Measurements from ENCODE around the gene NOP9. TPM values are rescaled to one million over a fixed set of nuclear protein-coding genes. Genes with fewer than 3 reads are reported as not detected.

The NOP9 gene
- total RNA-seq, 1 donor from 2014 or later: 14.8 TPM

DNA sequence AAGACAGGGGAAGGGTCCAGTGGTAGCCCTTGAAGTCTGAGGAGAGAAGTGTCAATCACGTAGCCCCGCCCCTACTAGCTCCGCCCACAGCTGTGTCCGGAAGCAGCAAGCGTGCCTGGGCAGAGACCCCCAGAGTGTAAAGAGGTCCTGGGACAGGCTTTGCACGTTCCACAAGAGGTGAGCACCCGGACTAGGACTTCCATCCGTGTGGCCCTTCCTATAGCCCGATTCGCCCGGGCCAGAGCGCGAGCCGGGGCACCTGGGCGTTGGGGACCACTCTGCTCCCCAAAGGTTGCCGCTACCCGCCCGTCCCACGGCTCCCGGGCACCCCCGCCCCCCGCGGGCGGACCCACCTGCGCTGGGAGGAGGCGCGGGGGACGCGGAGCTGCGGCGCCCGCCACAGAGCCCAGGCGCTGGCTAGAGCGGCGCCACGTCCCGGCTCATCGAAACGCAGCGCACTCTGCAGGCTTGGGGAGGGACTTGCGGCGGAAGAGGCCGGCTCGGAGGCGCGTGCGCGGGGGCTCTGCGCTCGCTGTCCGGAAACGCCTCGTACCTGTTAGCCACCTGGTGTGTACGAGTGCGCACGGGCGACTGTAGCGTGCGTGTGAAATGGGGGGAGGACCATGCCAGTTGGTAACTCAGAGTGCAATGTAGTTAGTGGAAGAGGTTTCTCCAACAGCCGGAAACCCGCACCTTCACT is 28.4 kb upstream of the NOP9 start, which contains the start of gene RABGGTA:
TSS of gene RABGGTA (minus strand) at position 464 of the 700 bp plus-strand sequence. CDS start 482 bp downstream, outside the sequence.
- Histone ChIP-seq H3K27me3 (no peaks in the 10 kb centered on the region), H3K9ac (peak within 1 kb of the TSS; percentile 68), H3K4me1 (peaks cover 6% of the 10 kb centered on the region), H3K36me3 (no peaks in the 10 kb centered on the region), H3K27ac (peak within 1 kb of the TSS; percentile 79), H4K20me1 (ENCODE audit: low read depth) (no peaks in the 10 kb centered on the region), H3K9me3 (ENCODE audit: low read depth) (no peaks in the 10 kb centered on the region), H2AFZ (replicated peaks) (peak within 1 kb of the TSS; percentile 91), H3F3A (ENCODE audit: low read depth) (peaks cover 10% of the 10 kb centered on the region), H3K4me3 (peak within 1 kb of the TSS; percentile 86), H3K4me2 (peak within 1 kb of the TSS; percentile 82), H3K79me2 (ENCODE audit: low read depth) (peaks cover 8% of the 10 kb centered on the region)
- peak; percentile 96 for DNase-seq (ENCODE audit: low spot score)
- TF ChIP-seq, protein P1, sequence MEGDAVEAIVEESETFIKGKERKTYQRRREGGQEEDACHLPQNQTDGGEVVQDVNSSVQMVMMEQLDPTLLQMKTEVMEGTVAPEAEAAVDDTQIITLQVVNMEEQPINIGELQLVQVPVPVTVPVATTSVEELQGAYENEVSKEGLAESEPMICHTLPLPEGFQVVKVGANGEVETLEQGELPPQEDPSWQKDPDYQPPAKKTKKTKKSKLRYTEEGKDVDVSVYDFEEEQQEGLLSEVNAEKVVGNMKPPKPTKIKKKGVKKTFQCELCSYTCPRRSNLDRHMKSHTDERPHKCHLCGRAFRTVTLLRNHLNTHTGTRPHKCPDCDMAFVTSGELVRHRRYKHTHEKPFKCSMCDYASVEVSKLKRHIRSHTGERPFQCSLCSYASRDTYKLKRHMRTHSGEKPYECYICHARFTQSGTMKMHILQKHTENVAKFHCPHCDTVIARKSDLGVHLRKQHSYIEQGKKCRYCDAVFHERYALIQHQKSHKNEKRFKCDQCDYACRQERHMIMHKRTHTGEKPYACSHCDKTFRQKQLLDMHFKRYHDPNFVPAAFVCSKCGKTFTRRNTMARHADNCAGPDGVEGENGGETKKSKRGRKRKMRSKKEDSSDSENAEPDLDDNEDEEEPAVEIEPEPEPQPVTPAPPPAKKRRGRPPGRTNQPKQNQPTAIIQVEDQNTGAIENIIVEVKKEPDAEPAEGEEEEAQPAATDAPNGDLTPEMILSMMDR (IDR thresholded peaks at IDR 0.05): peak; percentile 78
- TF ChIP-seq EZH2phosphoT487 (IDR thresholded peaks at IDR 0.05): no peak
- peak within 1 kb of the TSS; percentile 90 for H3K27ac Mint-ChIP-seq
- H3K9me3 Mint-ChIP-seq: no peaks in the 10 kb centered on the region
- H3K27me3 Mint-ChIP-seq (ENCODE audit: insufficient read depth, low read depth): peaks cover 8% of the 10 kb centered on the region
- peaks cover 15% of the 10 kb centered on the region for H3K4me1 Mint-ChIP-seq
- peak within 1 kb of the TSS; percentile 91 for H3K4me3 Mint-ChIP-seq
- peaks cover 2% of the 10 kb centered on the region for H3K36me3 Mint-ChIP-seq

DNA sequence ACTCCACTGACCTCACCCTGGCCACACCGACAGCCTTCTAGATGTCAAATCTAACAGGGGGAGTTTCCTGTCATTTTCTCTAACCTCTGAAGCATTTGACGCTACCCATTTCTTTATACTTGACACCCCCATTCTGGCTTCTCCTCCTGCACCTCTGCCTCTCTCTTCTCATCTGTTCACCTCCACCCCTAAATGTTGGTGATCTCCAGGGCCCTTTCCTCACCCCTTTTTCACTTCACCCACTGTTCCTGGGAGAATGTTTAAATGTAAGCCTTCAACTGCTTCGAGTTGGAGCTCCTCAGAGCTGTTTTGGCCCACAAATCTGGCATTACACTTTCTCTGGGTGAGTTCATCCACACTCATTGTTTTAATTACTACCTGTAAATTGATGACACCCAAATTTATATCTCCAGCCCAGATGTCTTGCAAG is 27.8 kb upstream of the NOP9 start:
- H3K9me3 Mint-ChIP-seq: no peaks in the 10 kb centered on the region
- Histone ChIP-seq H4K20me1 (ENCODE audit: low read depth) (no peaks in the 10 kb centered on the region), H3K4me2 (peak overlapping the region; percentile 82), H3K9ac (no peak overlapping the region), H3K9me3 (ENCODE audit: low read depth) (no peaks in the 10 kb centered on the region), H3K36me3 (no peaks in the 10 kb centered on the region), H3K4me3 (peak overlapping the region; percentile 86), H3F3A (ENCODE audit: low read depth) (peaks cover 10% of the 10 kb centered on the region), H3K27me3 (no peaks in the 10 kb centered on the region), H3K4me1 (peaks cover 6% of the 10 kb centered on the region), H3K79me2 (ENCODE audit: low read depth) (peaks cover 8% of the 10 kb centered on the region), H2AFZ (replicated peaks) (peak overlapping the region; percentile 91), H3K27ac (no peak overlapping the region)
- peaks cover 8% of the 10 kb centered on the region for H3K27me3 Mint-ChIP-seq (ENCODE audit: insufficient read depth, low read depth)
- H3K27ac Mint-ChIP-seq: peak overlapping the region; percentile 4
- no peak for TF ChIP-seq EZH2 (IDR thresholded peaks at IDR 0.05)
- TF ChIP-seq EZH2phosphoT487 (IDR thresholded peaks at IDR 0.05): no peak
- TF ChIP-seq, protein P1 (IDR thresholded peaks at IDR 0.05): no peak
- peak overlapping the region; percentile 85 for H3K4me3 Mint-ChIP-seq
- H3K4me1 Mint-ChIP-seq: peaks cover 15% of the 10 kb centered on the region
- H3K36me3 Mint-ChIP-seq: peaks cover 2% of the 10 kb centered on the region
- no peak for DNase-seq (ENCODE audit: low spot score)

DNA sequence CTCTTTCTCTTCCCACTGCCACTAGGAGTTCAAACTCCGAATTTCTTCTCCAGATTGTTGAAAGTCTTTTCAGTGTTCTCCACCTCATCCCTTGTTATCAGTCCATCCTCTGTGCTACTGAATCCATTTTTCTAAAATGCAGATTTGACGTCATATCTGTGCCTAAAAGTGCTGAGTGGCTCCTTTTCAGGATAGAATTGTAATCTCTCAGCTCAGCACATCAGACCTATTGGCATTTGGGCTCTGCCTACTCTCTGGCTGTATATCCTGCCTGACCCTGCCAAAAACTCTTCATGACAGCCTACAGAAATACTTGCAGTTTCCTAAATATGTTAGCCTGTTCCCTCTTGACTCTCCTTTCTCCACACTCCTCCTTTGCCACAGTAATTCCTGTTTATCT is 27.2 kb upstream of the NOP9 start:
- H3F3A ChIP-seq (ENCODE audit: low read depth): peaks cover 10% of the 10 kb centered on the region
- H3K9me3 Mint-ChIP-seq: no peaks in the 10 kb centered on the region
- no peaks in the 10 kb centered on the region for H3K27me3 ChIP-seq
- no peaks in the 10 kb centered on the region for H3K9me3 ChIP-seq (ENCODE audit: low read depth)
- TF ChIP-seq EZH2 (IDR thresholded peaks at IDR 0.05) (no peak), EZH2phosphoT487 (IDR thresholded peaks at IDR 0.05) (no peak)
- TF ChIP-seq, protein P1 (IDR thresholded peaks at IDR 0.05): no peak
- H3K4me3 Mint-ChIP-seq: peak overlapping the region; percentile 85
- H3K27me3 Mint-ChIP-seq (ENCODE audit: insufficient read depth, low read depth): peaks cover 8% of the 10 kb centered on the region
- H3K4me1 ChIP-seq: peaks cover 6% of the 10 kb centered on the region
- peaks cover 15% of the 10 kb centered on the region for H3K4me1 Mint-ChIP-seq
- DNase-seq (ENCODE audit: low spot score): no peak
- H4K20me1 ChIP-seq (ENCODE audit: low read depth): no peaks in the 10 kb centered on the region
- peaks cover 8% of the 10 kb centered on the region for H3K79me2 ChIP-seq (ENCODE audit: low read depth)
- H3K27ac Mint-ChIP-seq: no peak overlapping the region
- H2AFZ ChIP-seq (replicated peaks): no peak overlapping the region
- no peaks in the 10 kb centered on the region for H3K36me3 ChIP-seq
- peak overlapping the region; percentile 82 for H3K4me2 ChIP-seq
- H3K9ac ChIP-seq: no peak overlapping the region
- H3K27ac ChIP-seq: no peak overlapping the region
- no peak overlapping the region for H3K4me3 ChIP-seq
- H3K36me3 Mint-ChIP-seq: peaks cover 2% of the 10 kb centered on the region
